ENCODE measurements around the gene PDCD1.

DNA sequence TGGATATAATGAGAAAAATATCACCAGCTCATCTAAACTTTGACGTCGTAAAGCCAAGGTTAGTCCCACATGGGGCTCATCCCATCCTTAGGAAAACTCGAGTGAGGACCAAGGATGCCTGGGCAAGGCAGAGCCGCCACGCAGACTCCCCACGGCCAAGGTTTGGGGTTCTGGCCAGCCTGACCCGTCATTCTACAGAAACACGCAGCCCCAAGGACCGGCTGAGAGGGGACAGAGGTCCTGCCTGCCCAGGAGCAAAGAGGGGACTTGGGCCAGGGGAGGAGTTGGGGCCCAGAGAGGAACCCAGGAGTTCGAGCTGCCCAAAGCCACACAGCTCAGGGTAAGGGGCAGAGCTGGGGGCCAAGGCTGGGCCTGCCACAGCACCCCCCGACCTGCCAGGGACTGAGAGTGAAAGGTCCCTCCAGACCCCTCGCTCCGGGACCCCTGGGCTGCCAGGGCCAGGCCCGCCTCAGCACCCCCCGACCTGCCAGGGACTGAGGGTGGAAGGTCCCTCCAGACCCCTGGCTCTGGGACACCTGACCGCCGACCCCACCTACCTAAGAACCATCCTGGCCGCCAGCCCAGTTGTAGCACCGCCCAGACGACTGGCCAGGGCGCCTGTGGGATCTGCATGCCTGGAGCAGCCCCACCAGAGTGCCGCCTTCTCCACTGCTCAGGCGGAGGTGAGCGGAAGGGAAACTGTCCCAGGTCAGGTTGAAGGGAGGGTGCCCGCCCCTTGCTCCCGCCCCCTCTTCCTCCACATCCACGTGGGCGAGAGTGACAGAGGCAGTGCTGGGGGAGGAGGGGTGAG is at the start of gene PDCD1:
- TF ChIP-seq, protein P1, sequence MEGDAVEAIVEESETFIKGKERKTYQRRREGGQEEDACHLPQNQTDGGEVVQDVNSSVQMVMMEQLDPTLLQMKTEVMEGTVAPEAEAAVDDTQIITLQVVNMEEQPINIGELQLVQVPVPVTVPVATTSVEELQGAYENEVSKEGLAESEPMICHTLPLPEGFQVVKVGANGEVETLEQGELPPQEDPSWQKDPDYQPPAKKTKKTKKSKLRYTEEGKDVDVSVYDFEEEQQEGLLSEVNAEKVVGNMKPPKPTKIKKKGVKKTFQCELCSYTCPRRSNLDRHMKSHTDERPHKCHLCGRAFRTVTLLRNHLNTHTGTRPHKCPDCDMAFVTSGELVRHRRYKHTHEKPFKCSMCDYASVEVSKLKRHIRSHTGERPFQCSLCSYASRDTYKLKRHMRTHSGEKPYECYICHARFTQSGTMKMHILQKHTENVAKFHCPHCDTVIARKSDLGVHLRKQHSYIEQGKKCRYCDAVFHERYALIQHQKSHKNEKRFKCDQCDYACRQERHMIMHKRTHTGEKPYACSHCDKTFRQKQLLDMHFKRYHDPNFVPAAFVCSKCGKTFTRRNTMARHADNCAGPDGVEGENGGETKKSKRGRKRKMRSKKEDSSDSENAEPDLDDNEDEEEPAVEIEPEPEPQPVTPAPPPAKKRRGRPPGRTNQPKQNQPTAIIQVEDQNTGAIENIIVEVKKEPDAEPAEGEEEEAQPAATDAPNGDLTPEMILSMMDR (conservative IDR thresholded peaks at IDR 0.05) = no peak
- no peak for TF ChIP-seq EZH2 (IDR thresholded peaks at IDR 0.05; ENCODE audit: low read depth)
